Measurements from ENCODE around the gene TSPAN11. TPM values are rescaled to one million over a fixed set of nuclear protein-coding genes. Genes with fewer than 3 reads are reported as not detected.

TSPAN11 gene
- total and polyA plus RNA-seq, 4 donors: 0.13 to 1.2 (median 0.44) TPM

DNA sequence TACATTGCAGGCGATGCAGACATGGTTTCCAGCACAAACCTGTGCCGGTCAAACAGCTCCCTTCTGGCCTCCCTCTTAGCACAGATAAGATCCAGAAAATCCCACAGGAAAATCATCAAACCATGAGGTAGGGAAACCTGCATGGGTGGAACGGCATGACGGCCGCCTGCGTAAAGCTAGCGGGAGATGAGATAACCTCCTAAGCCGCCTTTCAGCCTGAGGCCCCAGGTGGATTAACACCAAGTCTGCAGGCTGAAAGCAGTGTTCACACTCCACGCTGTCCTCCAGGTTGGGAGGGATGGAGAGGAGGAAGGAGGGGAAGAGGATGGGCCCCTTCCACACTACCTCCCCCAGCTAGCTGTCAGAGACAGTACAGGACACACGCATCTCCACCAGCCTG is 63.8 kb downstream of the TSPAN11 start (continued):
- TF ChIP-seq, protein P1, sequence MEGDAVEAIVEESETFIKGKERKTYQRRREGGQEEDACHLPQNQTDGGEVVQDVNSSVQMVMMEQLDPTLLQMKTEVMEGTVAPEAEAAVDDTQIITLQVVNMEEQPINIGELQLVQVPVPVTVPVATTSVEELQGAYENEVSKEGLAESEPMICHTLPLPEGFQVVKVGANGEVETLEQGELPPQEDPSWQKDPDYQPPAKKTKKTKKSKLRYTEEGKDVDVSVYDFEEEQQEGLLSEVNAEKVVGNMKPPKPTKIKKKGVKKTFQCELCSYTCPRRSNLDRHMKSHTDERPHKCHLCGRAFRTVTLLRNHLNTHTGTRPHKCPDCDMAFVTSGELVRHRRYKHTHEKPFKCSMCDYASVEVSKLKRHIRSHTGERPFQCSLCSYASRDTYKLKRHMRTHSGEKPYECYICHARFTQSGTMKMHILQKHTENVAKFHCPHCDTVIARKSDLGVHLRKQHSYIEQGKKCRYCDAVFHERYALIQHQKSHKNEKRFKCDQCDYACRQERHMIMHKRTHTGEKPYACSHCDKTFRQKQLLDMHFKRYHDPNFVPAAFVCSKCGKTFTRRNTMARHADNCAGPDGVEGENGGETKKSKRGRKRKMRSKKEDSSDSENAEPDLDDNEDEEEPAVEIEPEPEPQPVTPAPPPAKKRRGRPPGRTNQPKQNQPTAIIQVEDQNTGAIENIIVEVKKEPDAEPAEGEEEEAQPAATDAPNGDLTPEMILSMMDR (IDR thresholded peaks at IDR 0.05; ENCODE audit: low read depth, low read length, missing input control): no peak
- TF ChIP-seq, protein P2, sequence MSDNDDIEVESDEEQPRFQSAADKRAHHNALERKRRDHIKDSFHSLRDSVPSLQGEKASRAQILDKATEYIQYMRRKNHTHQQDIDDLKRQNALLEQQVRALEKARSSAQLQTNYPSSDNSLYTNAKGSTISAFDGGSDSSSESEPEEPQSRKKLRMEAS (IDR thresholded peaks at IDR 0.05): no peak
- no peak for TF ChIP-seq JUND (IDR thresholded peaks at IDR 0.05)
- no peak for TF ChIP-seq HNF4G (IDR thresholded peaks at IDR 0.05)
- TF ChIP-seq EGR1 (IDR thresholded peaks at IDR 0.05; ENCODE audit: low read depth in 2 of 2): no peak
- TF ChIP-seq HNF4A (conservative IDR thresholded peaks at IDR 0.05): no peak
- TF ChIP-seq GABPA (IDR thresholded peaks at IDR 0.05 in 1 of 2, conservative IDR thresholded peaks at IDR 0.05 in 1 of 2): no peak
- no peak for TF ChIP-seq NR2F2 (IDR thresholded peaks at IDR 0.05)

DNA sequence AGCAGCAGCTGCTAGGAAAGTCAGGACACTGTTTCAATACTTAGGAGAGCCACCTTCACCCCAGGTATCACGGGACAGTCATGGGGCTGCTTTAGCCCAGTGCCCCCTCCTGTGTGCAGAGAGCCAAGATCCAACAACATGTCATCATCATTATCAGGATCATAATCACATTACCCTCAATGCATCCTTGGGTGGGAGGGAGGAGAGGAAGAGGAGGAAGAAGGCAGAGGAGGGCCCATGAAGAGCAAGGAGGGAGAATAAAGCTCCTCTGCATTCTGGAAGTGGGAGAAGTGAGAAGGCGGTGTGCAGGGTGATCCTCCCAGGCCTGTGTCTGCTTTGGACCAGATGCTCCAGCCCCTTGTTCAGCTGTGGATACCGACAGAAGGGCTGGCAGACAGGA is 64.2 kb downstream of the TSPAN11 start:
- Histone ChIP-seq H3K27me3 (ENCODE audit: control insufficient read depth in 4 of 4, insufficient read depth in 4 of 4, low read length in 3 of 4) (no peaks in the 10 kb centered on the region), H3K4me3 (ENCODE audit: low read depth in 1 of 3, low read length in 3 of 3) (no peak overlapping the region), H3K9me3 (ENCODE audit: control insufficient read depth in 4 of 4, low read length in 3 of 4) (no peaks in the 10 kb centered on the region), H3K36me3 (ENCODE audit: control insufficient read depth in 4 of 4, insufficient read depth in 3 of 4, low read depth in 1 of 4, low read length in 3 of 4) (no peaks in the 10 kb centered on the region), H3K9ac (ENCODE audit: low read depth in 1 of 2, low read length in 2 of 2) (no peak overlapping the region), H3K4me1 (ENCODE audit: control insufficient read depth in 4 of 4, insufficient read depth in 4 of 4, low read length in 3 of 4) (no peaks in the 10 kb centered on the region), H3K27ac (ENCODE audit: low read depth in 1 of 2, low read length in 2 of 2) (no peak overlapping the region)
- WGBS: 93% methylated on average over 3 of the region's 3 CpGs
- DNase-seq (ENCODE audit: low spot score): no peak
- no peak for TF ChIP-seq SP1 (IDR thresholded peaks at IDR 0.05)
- TF ChIP-seq, protein P3, sequence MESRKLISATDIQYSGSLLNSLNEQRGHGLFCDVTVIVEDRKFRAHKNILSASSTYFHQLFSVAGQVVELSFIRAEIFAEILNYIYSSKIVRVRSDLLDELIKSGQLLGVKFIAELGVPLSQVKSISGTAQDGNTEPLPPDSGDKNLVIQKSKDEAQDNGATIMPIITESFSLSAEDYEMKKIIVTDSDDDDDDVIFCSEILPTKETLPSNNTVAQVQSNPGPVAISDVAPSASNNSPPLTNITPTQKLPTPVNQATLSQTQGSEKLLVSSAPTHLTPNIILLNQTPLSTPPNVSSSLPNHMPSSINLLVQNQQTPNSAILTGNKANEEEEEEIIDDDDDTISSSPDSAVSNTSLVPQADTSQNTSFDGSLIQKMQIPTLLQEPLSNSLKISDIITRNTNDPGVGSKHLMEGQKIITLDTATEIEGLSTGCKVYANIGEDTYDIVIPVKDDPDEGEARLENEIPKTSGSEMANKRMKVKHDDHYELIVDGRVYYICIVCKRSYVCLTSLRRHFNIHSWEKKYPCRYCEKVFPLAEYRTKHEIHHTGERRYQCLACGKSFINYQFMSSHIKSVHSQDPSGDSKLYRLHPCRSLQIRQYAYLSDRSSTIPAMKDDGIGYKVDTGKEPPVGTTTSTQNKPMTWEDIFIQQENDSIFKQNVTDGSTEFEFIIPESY (IDR thresholded peaks at IDR 0.05): no peak
- TF ChIP-seq JUND (IDR thresholded peaks at IDR 0.05): no peak
- TF ChIP-seq, protein P2 (IDR thresholded peaks at IDR 0.05): no peak
- no peak for TF ChIP-seq GABPA (IDR thresholded peaks at IDR 0.05 in 1 of 2, conservative IDR thresholded peaks at IDR 0.05 in 1 of 2)
- TF ChIP-seq, protein P4, sequence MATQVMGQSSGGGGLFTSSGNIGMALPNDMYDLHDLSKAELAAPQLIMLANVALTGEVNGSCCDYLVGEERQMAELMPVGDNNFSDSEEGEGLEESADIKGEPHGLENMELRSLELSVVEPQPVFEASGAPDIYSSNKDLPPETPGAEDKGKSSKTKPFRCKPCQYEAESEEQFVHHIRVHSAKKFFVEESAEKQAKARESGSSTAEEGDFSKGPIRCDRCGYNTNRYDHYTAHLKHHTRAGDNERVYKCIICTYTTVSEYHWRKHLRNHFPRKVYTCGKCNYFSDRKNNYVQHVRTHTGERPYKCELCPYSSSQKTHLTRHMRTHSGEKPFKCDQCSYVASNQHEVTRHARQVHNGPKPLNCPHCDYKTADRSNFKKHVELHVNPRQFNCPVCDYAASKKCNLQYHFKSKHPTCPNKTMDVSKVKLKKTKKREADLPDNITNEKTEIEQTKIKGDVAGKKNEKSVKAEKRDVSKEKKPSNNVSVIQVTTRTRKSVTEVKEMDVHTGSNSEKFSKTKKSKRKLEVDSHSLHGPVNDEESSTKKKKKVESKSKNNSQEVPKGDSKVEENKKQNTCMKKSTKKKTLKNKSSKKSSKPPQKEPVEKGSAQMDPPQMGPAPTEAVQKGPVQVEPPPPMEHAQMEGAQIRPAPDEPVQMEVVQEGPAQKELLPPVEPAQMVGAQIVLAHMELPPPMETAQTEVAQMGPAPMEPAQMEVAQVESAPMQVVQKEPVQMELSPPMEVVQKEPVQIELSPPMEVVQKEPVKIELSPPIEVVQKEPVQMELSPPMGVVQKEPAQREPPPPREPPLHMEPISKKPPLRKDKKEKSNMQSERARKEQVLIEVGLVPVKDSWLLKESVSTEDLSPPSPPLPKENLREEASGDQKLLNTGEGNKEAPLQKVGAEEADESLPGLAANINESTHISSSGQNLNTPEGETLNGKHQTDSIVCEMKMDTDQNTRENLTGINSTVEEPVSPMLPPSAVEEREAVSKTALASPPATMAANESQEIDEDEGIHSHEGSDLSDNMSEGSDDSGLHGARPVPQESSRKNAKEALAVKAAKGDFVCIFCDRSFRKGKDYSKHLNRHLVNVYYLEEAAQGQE (IDR thresholded peaks at IDR 0.05): no peak
- no peak for TF ChIP-seq HNF4G (IDR thresholded peaks at IDR 0.05)
- no peak for TF ChIP-seq FOXA1 (IDR thresholded peaks at IDR 0.05)
- TF ChIP-seq, protein P5, sequence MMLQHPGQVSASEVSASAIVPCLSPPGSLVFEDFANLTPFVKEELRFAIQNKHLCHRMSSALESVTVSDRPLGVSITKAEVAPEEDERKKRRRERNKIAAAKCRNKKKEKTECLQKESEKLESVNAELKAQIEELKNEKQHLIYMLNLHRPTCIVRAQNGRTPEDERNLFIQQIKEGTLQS (IDR thresholded peaks at IDR 0.05): no peak
- TF ChIP-seq FOXA2 (IDR thresholded peaks at IDR 0.05): no peak
- TF ChIP-seq, protein P1 (IDR thresholded peaks at IDR 0.05; ENCODE audit: low read depth, low read length, missing input control): no peak
- no peak for TF ChIP-seq RAD21 (IDR thresholded peaks at IDR 0.05)
- no peak for TF ChIP-seq EGR1 (IDR thresholded peaks at IDR 0.05; ENCODE audit: low read depth in 2 of 2)
- no peak for TF ChIP-seq TAF1 (conservative IDR thresholded peaks at IDR 0.05)
- no peak for TF ChIP-seq RXRA (IDR thresholded peaks at IDR 0.05)
- no peak for TF ChIP-seq YY1 (IDR thresholded peaks at IDR 0.05)
- no peak for TF ChIP-seq NR2F2 (IDR thresholded peaks at IDR 0.05)
